IMR-90 (cell line): ENCODE data around the gene NSMCE3. TPM values are rescaled to one million over a fixed set of nuclear protein-coding genes. Genes with fewer than 3 reads are reported as not detected.

Experiments
- ATAC-seq: fragments of 200-7000 bp; cut with Tn5 transposase; 2 replicates; pipeline ENCODE4 v1.9.1; 2020; ENCODE audit warnings: low read depth, mild to moderate bottlenecking, moderate library complexity
- BruUV-seq: library from RNA; stranded (reverse); fragments of 400-500 nt; replicated peaks from 2 replicates; lab custom pipeline; 2021; lab: Mats Ljungman, UMichigan
- CTCF ChIA-PET: fragments of 300-600 bp; formaldehyde crosslinking; extraction: SDS; loops from one replicate; lab custom pipeline; 2021; ENCODE audit warnings: antibody characterized with exemption; lab: Yijun Ruan, JAX
- POLR2A ChIA-PET: fragments of 300-600 bp; sonication (Branson Sonifier 250); formaldehyde crosslinking; loops from one replicate; lab custom pipeline; 2022; ENCODE audit warnings: antibody characterized with exemption; ENCODE audit not compliant: unreplicated experiment; lab: Charles Lee
- DNase-seq: peaks from one replicate; pipeline ENCODE4 v3.0.0; 2013
- H2AFZ ChIP-seq: replicated peaks from 2 replicates; pipeline ENCODE3; 2013; ENCODE audit warnings: low read length, mild to moderate bottlenecking; ENCODE audit not compliant: poor library complexity
- H2AK5ac ChIP-seq: 2 replicates; pipeline ENCODE4 v1.6.1; 2013; ENCODE audit warnings: low read depth, low read length, inconsistent platforms
- H2AK9ac ChIP-seq: replicated peaks from 2 replicates; pipeline ENCODE3; 2013; ENCODE audit warnings: mild to moderate bottlenecking, low read depth, low read length, moderate library complexity; ENCODE audit not compliant: poor library complexity
- H2BK120ac ChIP-seq: 2 replicates; pipeline ENCODE4 v1.6.1; 2013; ENCODE audit warnings: low read depth, low read length, inconsistent platforms
- H2BK15ac ChIP-seq: 3 replicates; pipeline ENCODE4 v1.6.1; 2013; ENCODE audit warnings: low read depth, low read length, inconsistent platforms
- H2BK20ac ChIP-seq: 2 replicates; pipeline ENCODE4 v1.6.1; 2013; ENCODE audit warnings: low read depth, mild to moderate bottlenecking, inconsistent platforms, low read length, moderate library complexity
- H2BK5ac ChIP-seq: 2 replicates; pipeline ENCODE4 v1.6.1; 2013; ENCODE audit warnings: mild to moderate bottlenecking, low read depth, low read length, inconsistent platforms; ENCODE audit not compliant: poor library complexity, severe bottlenecking
- H3K14ac ChIP-seq: replicated peaks from 2 replicates; pipeline ENCODE4 v1.6.1; 2013; ENCODE audit warnings: low read depth, low read length, inconsistent platforms
- H3K18ac ChIP-seq: 2 replicates; pipeline ENCODE4 v1.6.1; 2013; ENCODE audit warnings: low read depth, low read length, control low read depth
- H3K23ac ChIP-seq: 2 replicates; pipeline ENCODE4 v1.6.1; 2013; ENCODE audit warnings: low read depth, low read length, inconsistent platforms
- H3K27ac ChIP-seq: 2 replicates; pipeline ENCODE4 v1.5.1; 2013; ENCODE audit warnings: mild to moderate bottlenecking, control low read depth, low read length; ENCODE audit not compliant: insufficient read depth
- H3K27me3 ChIP-seq: 2 replicates; pipeline ENCODE4 v1.6.1; 2013; ENCODE audit warnings: low read length; ENCODE audit not compliant: control insufficient read depth, insufficient read depth
- H3K36me3 ChIP-seq: 2 replicates; pipeline ENCODE4 v1.6.1; 2013; ENCODE audit warnings: low read length, mixed read lengths; ENCODE audit not compliant: control insufficient read depth, insufficient read depth
- H3K4ac ChIP-seq: 2 replicates; pipeline ENCODE4 v1.6.1; 2013; ENCODE audit warnings: low read depth, low read length, inconsistent platforms
- H3K4me1 ChIP-seq: 2 replicates; pipeline ENCODE4 v1.6.1; 2013; ENCODE audit warnings: low read length, mixed read lengths; ENCODE audit not compliant: control insufficient read depth, insufficient read depth
- H3K4me2 ChIP-seq: 2 replicates; pipeline ENCODE4 v1.6.1; 2013; ENCODE audit warnings: low read depth, mild to moderate bottlenecking, control low read depth, low read length, moderate library complexity
- H3K4me3 ChIP-seq: 2 replicates; pipeline ENCODE4 v1.5.1; 2013; ENCODE audit warnings: low read depth, mild to moderate bottlenecking, control low read depth, low read length, moderate library complexity; ENCODE audit not compliant: insufficient read depth
- H3K56ac ChIP-seq: 2 replicates; pipeline ENCODE4 v1.6.1; 2013; ENCODE audit warnings: low read length, inconsistent platforms; ENCODE audit not compliant: insufficient read depth; ENCODE audit errors: extremely low read depth
- H3K79me1 ChIP-seq, 2 experiments: 2 replicates each; pipeline ENCODE4 v1.6.1; 2013; ENCODE audit warnings: low read length in 2 of 2, inconsistent platforms in 1 of 2, low read depth in 1 of 2
- H3K9ac ChIP-seq: 2 replicates; pipeline ENCODE4 v1.6.1; 2013; ENCODE audit warnings: low read depth, low read length, control low read depth
- H3K9me1 ChIP-seq: 2 replicates; pipeline ENCODE4 v1.6.1; 2013; ENCODE audit warnings: low read length, inconsistent platforms; ENCODE audit not compliant: insufficient read depth
- H3K9me3 ChIP-seq: 2 replicates; pipeline ENCODE4 v1.6.1; 2013; ENCODE audit warnings: low read length; ENCODE audit not compliant: control insufficient read depth, insufficient read depth
- H4K20me1 ChIP-seq: 2 replicates; pipeline ENCODE4 v1.6.1; 2013; ENCODE audit warnings: low read length, inconsistent platforms; ENCODE audit not compliant: insufficient read depth
- H4K5ac ChIP-seq: 2 replicates; pipeline ENCODE4 v1.6.1; 2013; ENCODE audit warnings: mild to moderate bottlenecking, low read depth, low read length, control low read depth
- H4K8ac ChIP-seq, 2 experiments: 2 replicates each; pipeline ENCODE4 v1.6.1; 2013; ENCODE audit warnings: low read depth in 2 of 2, low read length in 2 of 2, control low read depth in 1 of 2, inconsistent platforms in 1 of 2
- H4K91ac ChIP-seq: 2 replicates; pipeline ENCODE4 v1.6.1; 2013; ENCODE audit warnings: low read depth, low read length, inconsistent platforms; ENCODE audit not compliant: insufficient read depth
- CEBPB ChIP-seq: IDR thresholded peaks from 2 replicates; pipeline ENCODE4 v1.6.1; 2012; ENCODE audit warnings: low read depth, low read length, improper control_type of control experiment
- CTCF ChIP-seq: conservative IDR thresholded peaks from 2 replicates; pipeline ENCODE4 v1.5.1; 2012; ENCODE audit warnings: mild to moderate bottlenecking, low read depth, low read length, improper control_type of control experiment
- FOS ChIP-seq: fragments of 150-350 bp; IDR thresholded peaks from 2 replicates; pipeline ENCODE4 v1.6.1; 2016; ENCODE audit warnings: low read depth, low read length
- MAFK ChIP-seq: IDR thresholded peaks from 2 replicates; pipeline ENCODE4 v1.6.1; 2012; ENCODE audit warnings: low read depth, low read length, improper control_type of control experiment
- MAZ ChIP-seq: IDR thresholded peaks from 2 replicates; pipeline ENCODE4 v1.6.1; 2012; ENCODE audit warnings: low read depth, mild to moderate bottlenecking, low read length, improper control_type of control experiment, moderate library complexity, borderline replicate concordance
- MXI1 ChIP-seq: IDR thresholded peaks from 2 replicates; pipeline ENCODE4 v1.6.1; 2012; ENCODE audit warnings: low read depth, mild to moderate bottlenecking, low read length, moderate library complexity, borderline replicate concordance
- NFE2L2 ChIP-seq: fragments of 150-350 bp; IDR thresholded peaks from 2 replicates; pipeline ENCODE4 v1.6.1; 2016; ENCODE audit warnings: low read depth, mild to moderate bottlenecking, low read length
- RAD21 ChIP-seq: IDR thresholded peaks from 2 replicates; pipeline ENCODE4 v1.6.1; 2012; ENCODE audit warnings: low read length, improper control_type of control experiment
- WGBS, 2 experiments: methylation state at CpG; one replicate each; pipeline versions ENCODE4 v1.1.5 to v1.1.7; 2013; ENCODE audit warnings: missing lambda C conversion rate in 2 of 2; ENCODE audit not compliant: insufficient read length in 1 of 2; ENCODE audit errors: extremely low coverage in 2 of 2; 5-methylcytosine and 5-hydroxymethylcytosine counted together
- dilution Hi-C: fragments of 300-500 bp; cut with HindIII; formaldehyde crosslinking; loops from one replicate; pipeline ENCODE4 v1.14.3; 2018; ENCODE audit warnings: low sequenced_read_pairs; ENCODE audit not compliant: unreplicated experiment
- in situ Hi-C: fragments of 300-500 bp; cut with MboI; formaldehyde crosslinking; loops from 3 replicates; pipeline ENCODE4 v1.14.3; 2019; ENCODE audit warnings: low sequenced_read_pairs, inconsistent platforms, mixed read lengths
- intact Hi-C: fragments of 100-400 bp; cut with micrococcal nuclease; formaldehyde crosslinking; loops from 2 replicates; pipeline ENCODE4 v1.10.0; 2022
- polyA plus RNA-seq, 3 experiments: library from polyadenylated mRNA; depleted of rRNA; stranded (reverse); fragments of >200 nt; gene quantifications; 2 replicates each; pipeline ENCODE4 v1.2.3, GENCODE V29; 2012; ENCODE audit warnings: low replicate concordance in 1 of 3
- total RNA-seq: library from RNA; depleted of rRNA; stranded (reverse); fragments of >200 nt; gene quantifications from 2 replicates; pipeline ENCODE4 v1.2.3, GENCODE V29; 2012

NSMCE3 gene
- total and polyA plus RNA-seq, 2 of the 4 experiments (the other 2 are of a cell fraction): 5.1 to 6.3 TPM

- Histone ChIP-seq H3K14ac (no peak overlapping the region), H4K91ac (no peak overlapping the region), H2BK20ac (no peak overlapping the region), H4K5ac (no peak overlapping the region), H2BK120ac (no peak overlapping the region), H3K79me1 (no peaks in the 10 kb centered on the region), H3K4me3 (no peak overlapping the region), H3K18ac (no peak overlapping the region), H2AFZ (no peak overlapping the region), H2AK5ac (no peak overlapping the region), H3K4me1 (no peaks in the 10 kb centered on the region), H3K23ac (no peak overlapping the region), H3K27ac (no peak overlapping the region), H2BK15ac (no peak overlapping the region), H3K4me2 (no peak overlapping the region), H3K9me3 (no peaks in the 10 kb centered on the region), H2AK9ac (no peak overlapping the region), H3K56ac (no peak overlapping the region), H3K9me1 (no peaks in the 10 kb centered on the region), H2BK5ac (no peak overlapping the region), H4K20me1 (no peaks in the 10 kb centered on the region), H3K4ac (no peak overlapping the region), H3K36me3 (no peaks in the 10 kb centered on the region), H3K9ac (no peak overlapping the region), H4K8ac (no peak overlapping the region), H3K27me3 (peaks cover 2% of the 10 kb centered on the region; the same call in 1 of the 2 replicates)
- ChIA-PET CTCF (no interaction called here), POLR2A (no interaction called here)
- intact Hi-C loops: no loop called here
- BruUV-seq: no TSS peak
- TF ChIP-seq MAFK: no peak
- TF ChIP-seq MXI1: no peak
- no peak for TF ChIP-seq FOS
- no peak for TF ChIP-seq CEBPB
- TF ChIP-seq NFE2L2: no peak
- no peak for TF ChIP-seq RAD21
- no peak for TF ChIP-seq MAZ
- no peak for TF ChIP-seq CTCF
- dilution Hi-C loops: no loop called here
- 65% methylated on average over 6 of the region's 11 CpGs; no CpG with 5 or more reads in 1 of the 2 experiments for WGBS, 2 experiments
- no peak for ATAC-seq
- no peak for DNase-seq
- in situ Hi-C loops: no loop called here
These were observed 46.0 kb downstream of the NSMCE3 start for GRCh38 chr15:29223640-29224039.
